Mammary epithelial cell (primary cell): Measurements from ENCODE around the gene GDPD1.

Experiments
- EZH2 ChIP-seq: IDR thresholded peaks from 2 replicates; pipeline ENCODE4 v1.6.1; 2012; ENCODE audit warnings: low read length, inconsistent platforms, borderline replicate concordance
- TF ChIP-seq, protein P1 (sequence below), 2 donors: IDR thresholded peaks in 1 of 2; conservative IDR thresholded peaks in 1 of 2; 2 replicates each; pipeline ENCODE4 v1.5.1; 2011 to 2012; ENCODE audit warnings: inconsistent platforms in 2 of 2, low read length in 2 of 2, mild to moderate bottlenecking in 2 of 2, control low read depth in 1 of 2, low read depth in 1 of 2; ENCODE audit not compliant: insufficient read depth in 1 of 2; ENCODE audit errors: extremely low read depth in 1 of 2

DNA sequence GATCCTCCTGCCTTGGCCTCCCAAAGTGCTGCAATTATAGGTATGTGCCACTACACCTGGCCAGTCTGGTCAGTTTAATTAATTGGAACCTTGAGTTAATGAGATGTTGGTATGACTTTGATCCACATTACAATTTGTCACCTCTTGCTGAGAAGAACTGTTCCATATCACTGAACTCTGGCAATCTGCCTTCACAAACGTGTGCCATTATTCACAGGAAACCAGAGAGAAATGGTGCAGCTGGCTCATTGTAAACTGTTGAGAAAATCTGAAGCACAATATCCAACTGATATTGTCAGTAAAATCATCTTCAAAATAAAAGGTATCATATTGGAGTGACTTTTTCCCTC, 71.8 kb downstream of the GDPD1 start:
- TF ChIP-seq, protein P1, sequence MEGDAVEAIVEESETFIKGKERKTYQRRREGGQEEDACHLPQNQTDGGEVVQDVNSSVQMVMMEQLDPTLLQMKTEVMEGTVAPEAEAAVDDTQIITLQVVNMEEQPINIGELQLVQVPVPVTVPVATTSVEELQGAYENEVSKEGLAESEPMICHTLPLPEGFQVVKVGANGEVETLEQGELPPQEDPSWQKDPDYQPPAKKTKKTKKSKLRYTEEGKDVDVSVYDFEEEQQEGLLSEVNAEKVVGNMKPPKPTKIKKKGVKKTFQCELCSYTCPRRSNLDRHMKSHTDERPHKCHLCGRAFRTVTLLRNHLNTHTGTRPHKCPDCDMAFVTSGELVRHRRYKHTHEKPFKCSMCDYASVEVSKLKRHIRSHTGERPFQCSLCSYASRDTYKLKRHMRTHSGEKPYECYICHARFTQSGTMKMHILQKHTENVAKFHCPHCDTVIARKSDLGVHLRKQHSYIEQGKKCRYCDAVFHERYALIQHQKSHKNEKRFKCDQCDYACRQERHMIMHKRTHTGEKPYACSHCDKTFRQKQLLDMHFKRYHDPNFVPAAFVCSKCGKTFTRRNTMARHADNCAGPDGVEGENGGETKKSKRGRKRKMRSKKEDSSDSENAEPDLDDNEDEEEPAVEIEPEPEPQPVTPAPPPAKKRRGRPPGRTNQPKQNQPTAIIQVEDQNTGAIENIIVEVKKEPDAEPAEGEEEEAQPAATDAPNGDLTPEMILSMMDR (conservative IDR thresholded peaks at IDR 0.05 in 1 of 2, IDR thresholded peaks at IDR 0.05 in 1 of 2; ENCODE audit: extremely low read depth in 1 of 2, insufficient read depth in 1 of 2, low read depth in 1 of 2, low read length in 2 of 2), result no peak
- TF ChIP-seq EZH2, result no peak
